ENCODE results near the gene SCART1. TPM values are rescaled to one million over a fixed set of nuclear protein-coding genes. Genes with fewer than 3 reads are reported as not detected.

The SCART1 gene
- total and polyA plus RNA-seq, 7 donors: 0.08 to 1.8 (median 0.58) TPM

GRCh38 chr10:133452453-133452852 lies 1.3 kb upstream of the SCART1 start:
- intact Hi-C loops (cut with DNase I): no loop called here
- peaks cover 25% of the 10 kb centered on the region for H3K9me3 ChIP-seq
- DNase-seq (no peak), ATAC-seq (no peak)
- no peak overlapping the region for H3K27ac ChIP-seq
- H3K4me1 ChIP-seq: no peaks in the 10 kb centered on the region
- no peak overlapping the region for H3K4me3 ChIP-seq
- TF ChIP-seq, protein P1, sequence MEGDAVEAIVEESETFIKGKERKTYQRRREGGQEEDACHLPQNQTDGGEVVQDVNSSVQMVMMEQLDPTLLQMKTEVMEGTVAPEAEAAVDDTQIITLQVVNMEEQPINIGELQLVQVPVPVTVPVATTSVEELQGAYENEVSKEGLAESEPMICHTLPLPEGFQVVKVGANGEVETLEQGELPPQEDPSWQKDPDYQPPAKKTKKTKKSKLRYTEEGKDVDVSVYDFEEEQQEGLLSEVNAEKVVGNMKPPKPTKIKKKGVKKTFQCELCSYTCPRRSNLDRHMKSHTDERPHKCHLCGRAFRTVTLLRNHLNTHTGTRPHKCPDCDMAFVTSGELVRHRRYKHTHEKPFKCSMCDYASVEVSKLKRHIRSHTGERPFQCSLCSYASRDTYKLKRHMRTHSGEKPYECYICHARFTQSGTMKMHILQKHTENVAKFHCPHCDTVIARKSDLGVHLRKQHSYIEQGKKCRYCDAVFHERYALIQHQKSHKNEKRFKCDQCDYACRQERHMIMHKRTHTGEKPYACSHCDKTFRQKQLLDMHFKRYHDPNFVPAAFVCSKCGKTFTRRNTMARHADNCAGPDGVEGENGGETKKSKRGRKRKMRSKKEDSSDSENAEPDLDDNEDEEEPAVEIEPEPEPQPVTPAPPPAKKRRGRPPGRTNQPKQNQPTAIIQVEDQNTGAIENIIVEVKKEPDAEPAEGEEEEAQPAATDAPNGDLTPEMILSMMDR (IDR thresholded peaks at IDR 0.05): no peak
- 81 to 86% (median 84%) methylated on average over 4 of the region's 4 CpGs for WGBS, 3 donors
- H3K36me3 ChIP-seq (ENCODE audit: insufficient read depth in 1 of 2, low read depth in 1 of 2): no peaks in the 10 kb centered on the region
- H3K27me3 ChIP-seq (ENCODE audit: insufficient read depth in 3 of 3, low read length in 2 of 3): no peaks in the 10 kb centered on the region

DNA sequence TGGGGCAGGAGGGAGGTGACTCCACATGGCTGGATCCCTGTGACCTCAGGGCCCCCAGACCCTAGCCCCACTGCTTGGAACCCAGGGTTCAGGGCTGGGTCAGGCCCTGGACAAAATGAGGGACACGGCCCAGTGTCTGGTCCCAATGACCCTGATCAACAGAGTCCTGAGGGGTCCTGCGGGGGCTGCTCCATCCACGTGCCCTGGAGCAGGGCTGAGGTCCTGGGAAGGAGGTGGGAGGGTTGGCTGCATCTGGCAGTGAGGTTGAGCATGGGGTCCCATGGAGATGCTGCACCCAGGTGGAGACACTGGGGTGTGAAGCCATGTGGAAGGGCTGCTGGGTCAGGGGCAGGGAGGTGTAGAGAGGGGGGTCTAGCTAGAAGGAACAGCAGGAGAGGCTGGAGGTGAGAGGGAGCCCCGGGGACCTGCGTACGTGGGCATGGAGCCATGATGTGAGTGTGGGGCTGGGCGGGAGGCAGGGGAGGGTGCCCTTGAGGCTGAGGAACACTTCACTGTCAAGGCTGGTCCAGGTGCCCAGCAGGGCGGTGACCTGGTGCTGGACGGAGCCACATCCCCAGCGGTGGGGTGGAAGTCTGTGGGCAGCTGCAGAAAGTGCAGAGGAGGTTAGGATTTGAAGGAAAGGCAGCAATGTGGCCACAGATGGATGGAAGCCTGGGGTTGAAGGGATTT lies 604 bp downstream of the SCART1 start:
- intact Hi-C loops (cut with DNase I): no loop called here
- no peak overlapping the region for H3K27ac ChIP-seq
- ATAC-seq: no peak
- peaks cover 0 to 2% (median 0%) of the 10 kb centered on the region in 3 donors for H3K27me3 ChIP-seq (ENCODE audit: insufficient read depth in 3 of 3, low read length in 2 of 3)
- peak in 1 of 2 donors; percentile 43 for DNase-seq
- TF ChIP-seq, protein P1 (IDR thresholded peaks at IDR 0.05): no peak
- H3K36me3 ChIP-seq (ENCODE audit: insufficient read depth in 1 of 2, low read depth in 1 of 2): no peaks in the 10 kb centered on the region
- H3K4me3 ChIP-seq: no peak overlapping the region
- 82 to 88% (median 86%) methylated on average over 10 of the region's 10 CpGs for WGBS, 3 donors
- H3K4me1 ChIP-seq: no peaks in the 10 kb centered on the region
- H3K9me3 ChIP-seq: peaks cover 6% of the 10 kb centered on the region

GRCh38 chr10:133455196-133455595 lies 1.5 kb downstream of the SCART1 start:
- no peak overlapping the region for H3K27ac ChIP-seq
- DNase-seq (no peak), ATAC-seq (no peak)
- intact Hi-C loops (cut with DNase I): no loop called here
- WGBS, 3 donors: 66 to 77% (median 75%) methylated on average over 5 of the region's 5 CpGs
- H3K36me3 ChIP-seq (ENCODE audit: insufficient read depth in 1 of 2, low read depth in 1 of 2): no peaks in the 10 kb centered on the region
- no peak overlapping the region for H3K4me3 ChIP-seq
- TF ChIP-seq, protein P1 (IDR thresholded peaks at IDR 0.05): no peak
- H3K9me3 ChIP-seq: peaks cover under 1% of the 10 kb centered on the region
- H3K27me3 ChIP-seq (ENCODE audit: insufficient read depth in 3 of 3, low read length in 2 of 3): peaks cover 0 to 2% (median 0%) of the 10 kb centered on the region in 3 donors
- no peaks in the 10 kb centered on the region for H3K4me1 ChIP-seq

DNA sequence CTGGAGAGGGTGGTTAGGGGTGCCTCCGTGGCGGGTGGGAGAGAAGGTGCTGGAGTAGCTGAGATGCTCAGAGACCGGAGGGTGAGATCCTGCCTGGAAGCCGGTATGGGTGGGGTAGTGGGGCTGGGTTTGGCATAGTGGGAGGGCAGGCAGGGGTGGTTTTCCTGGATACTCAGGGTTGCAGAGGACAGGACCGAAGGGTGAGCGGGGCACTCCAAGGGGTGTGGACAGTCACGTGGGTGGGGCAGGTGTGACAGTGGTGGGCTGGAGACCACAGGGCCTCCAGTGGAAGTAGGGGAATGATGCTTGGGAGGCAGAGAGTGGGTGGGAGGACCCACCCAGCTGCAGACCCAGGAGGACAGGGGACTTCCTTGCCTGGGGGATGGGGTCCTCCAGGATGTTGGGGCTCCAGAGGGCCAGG lies 1.9 kb downstream of the SCART1 start:
- Histone ChIP-seq H3K4me1 (no peaks in the 10 kb centered on the region), H3K27me3 (ENCODE audit: insufficient read depth in 3 of 3, low read length in 2 of 3) (peaks cover 0 to 2% (median 0%) of the 10 kb centered on the region in 3 donors), H3K27ac (no peak overlapping the region), H3K9me3 (no peaks in the 10 kb centered on the region), H3K36me3 (ENCODE audit: insufficient read depth in 1 of 2, low read depth in 1 of 2) (no peaks in the 10 kb centered on the region), H3K4me3 (no peak overlapping the region)
- intact Hi-C loops (cut with DNase I): no loop called here
- WGBS, 3 donors: 88 to 93% (median 90%) methylated on average over 7 of the region's 7 CpGs
- ATAC-seq (no peak), DNase-seq (no peak)
- TF ChIP-seq, protein P1 (IDR thresholded peaks at IDR 0.05): no peak
